HepG2 (cell line): ENCODE data around the gene DIPK1B. TPM values are rescaled to one million over a fixed set of nuclear protein-coding genes. Genes with fewer than 3 reads are reported as not detected.

ENCODE experiments used
- ATAC-seq: fragments of 200-7000 bp; cut with Tn5 transposase; 3 replicates; pipeline ENCODE4 v1.9.1; 2020; ENCODE audit warnings: mild to moderate bottlenecking, moderate library complexity
- BruUV-seq: library from RNA; stranded (reverse); fragments of 400-500 nt; replicated peaks from 2 replicates; lab custom pipeline; 2021; lab: Mats Ljungman, UMichigan
- CTCF ChIA-PET: fragments of 300-600 bp; formaldehyde crosslinking; extraction: SDS; loops from one replicate; lab custom pipeline; 2021; ENCODE audit warnings: low total read pairs, inconsistent platforms, low intra/inter-chr PET ratio; lab: Yijun Ruan, JAX
- POLR2A ChIA-PET: fragments of 350-600 bp; sonication (Branson Sonifier 250); formaldehyde crosslinking; loops from one replicate; lab custom pipeline; 2020; ENCODE audit warnings: antibody characterized with exemption, inconsistent platforms; lab: Yijun Ruan, JAX
- DNase-seq: peaks from one replicate; pipeline ENCODE4 v3.0.0-alpha.2; 2015; ENCODE audit warnings: low spot score
- FAIRE-seq: peaks from 3 replicates; lab custom pipeline; 2011; peaks lifted over from hg19 to GRCh38; lab: Jason Lieb, UNC
- H2AFZ ChIP-seq: one replicate; pipeline ENCODE4 v1.6.1; 2011; ENCODE audit warnings: low read length, inconsistent platforms
- H3K27ac ChIP-seq: fragments of 300-600 bp; 3 replicates; pipeline ENCODE4 v1.8.0; 2011; ENCODE audit warnings: mixed run types, mild to moderate bottlenecking, mixed read lengths, low read length, inconsistent platforms; ENCODE audit not compliant: insufficient read depth; ENCODE audit errors: extremely low read length
- H3K27me3 ChIP-seq, 2 experiments: fragments of 200-600 bp in 1 of 2; 2 replicates in 1 of 2; 3 replicates in 1 of 2; pipeline versions ENCODE4 v1.6.0 to v1.8.0; 2011; ENCODE audit warnings: low read length in 2 of 2, mild to moderate bottlenecking in 2 of 2, moderate library complexity in 2 of 2, inconsistent platforms in 1 of 2; ENCODE audit not compliant: insufficient read depth in 2 of 2, control insufficient read depth in 1 of 2
- H3K36me3 ChIP-seq, 2 experiments: fragments of 200-600 bp in 1 of 2; replicated peaks in 1 of 2; 2 replicates in 1 of 2; 3 replicates in 1 of 2; pipeline versions ENCODE4 v1.5.1 to v1.8.0; 2011; ENCODE audit warnings: low read length in 2 of 2, inconsistent platforms in 1 of 2; ENCODE audit not compliant: insufficient read depth in 2 of 2, control insufficient read depth in 1 of 2
- H3K4me1 ChIP-seq: 2 replicates; pipeline ENCODE4 v1.5.1; 2012; ENCODE audit warnings: low read length, inconsistent platforms; ENCODE audit not compliant: insufficient read depth
- H3K4me2 ChIP-seq: 2 replicates; pipeline ENCODE4 v1.6.0; 2011; ENCODE audit warnings: low read depth, low read length, inconsistent platforms
- H3K4me3 ChIP-seq, 3 experiments: fragments of 200-600 bp in 1 of 3; sonication (generic), shearing (Covaris generic) in 1 of 3; replicated peaks in 1 of 3; 2 replicates each; pipeline ENCODE4 v1.5.1; 2011 to 2016; ENCODE audit warnings: low read length in 3 of 3, inconsistent platforms in 2 of 3, low read depth in 2 of 3, mild to moderate bottlenecking in 2 of 3, control low read depth in 1 of 3, mixed read lengths in 1 of 3; ENCODE audit not compliant: insufficient read depth in 1 of 3
- H3K79me2 ChIP-seq: one replicate; pipeline ENCODE4 v1.6.1; 2011; ENCODE audit warnings: low read length, inconsistent platforms; ENCODE audit not compliant: insufficient read depth
- H3K9ac ChIP-seq: 2 replicates; pipeline ENCODE4 v1.6.0; 2011; ENCODE audit warnings: mild to moderate bottlenecking, low read depth, low read length, inconsistent platforms; ENCODE audit not compliant: insufficient read depth
- H3K9me3 ChIP-seq: 2 replicates; pipeline ENCODE4 v1.5.1; 2012; ENCODE audit warnings: mild to moderate bottlenecking, low read length
- H4K20me1 ChIP-seq: 2 replicates; pipeline ENCODE4 v1.6.0; 2011; ENCODE audit warnings: inconsistent platforms, mild to moderate bottlenecking, low read length, moderate library complexity; ENCODE audit not compliant: insufficient read depth
- AGO1 ChIP-seq: fragments of 200-400 bp; formaldehyde crosslinking; IDR thresholded peaks from 2 replicates; pipeline ENCODE4 v1.6.1; 2017; ENCODE audit warnings: mild to moderate bottlenecking, low read depth, low read length, moderate library complexity; ENCODE audit not compliant: poor library complexity, severe bottlenecking
- CBX2 ChIP-seq, 2 experiments: fragments of 200-600 bp in 1 of 2; sonication (generic); formaldehyde crosslinking in 1 of 2; IDR thresholded peaks; 2 replicates each; pipeline versions ENCODE4 v1.7.0 to v1.8.1; 2018 to 2022; ENCODE audit warnings: low read depth in 2 of 2, low read length in 1 of 2, mild to moderate bottlenecking in 1 of 2, missing genetic modification reagents in 1 of 2
- KDM5B ChIP-seq: sonication (generic); formaldehyde crosslinking; IDR thresholded peaks from 2 replicates; pipeline ENCODE4 v1.4.0; 2020; ENCODE audit warnings: missing genetic modification reagents, mild to moderate bottlenecking, borderline replicate concordance
- MEF2D ChIP-seq: sonication (generic); formaldehyde crosslinking; IDR thresholded peaks from 2 replicates; pipeline ENCODE4 v1.5.1; 2020; ENCODE audit warnings: mild to moderate bottlenecking, missing genetic modification reagents
- NR1H2 ChIP-seq: sonication (generic); formaldehyde crosslinking; IDR thresholded peaks from 2 replicates; pipeline ENCODE4 v1.8.1; 2022; ENCODE audit warnings: low read depth, missing genetic modification reagents, borderline replicate concordance
- PRPF4 ChIP-seq: fragments of 200-400 bp; formaldehyde crosslinking; IDR thresholded peaks from 2 replicates; pipeline ENCODE4 v1.6.1; 2016; ENCODE audit warnings: low read length, low read depth; ENCODE audit not compliant: poor library complexity, severe bottlenecking
- RNF2 ChIP-seq: fragments of 450-650 bp; conservative IDR thresholded peaks from 2 replicates; pipeline ENCODE4 v1.6.1; 2016; ENCODE audit warnings: low read depth
- TARDBP ChIP-seq: sonication (generic); formaldehyde crosslinking; IDR thresholded peaks from 2 replicates; pipeline ENCODE4 v1.8.0; 2022; ENCODE audit warnings: mild to moderate bottlenecking, missing genetic modification reagents
- ZNF333 ChIP-seq: sonication (generic); formaldehyde crosslinking; IDR thresholded peaks from 2 replicates; pipeline ENCODE4 v1.4.0; 2020; ENCODE audit warnings: mild to moderate bottlenecking, missing genetic modification reagents, borderline replicate concordance
- ZNF446 ChIP-seq: sonication (generic); formaldehyde crosslinking; IDR thresholded peaks from 2 replicates; pipeline ENCODE4 v1.5.0; 2020; ENCODE audit warnings: mild to moderate bottlenecking, missing genetic modification reagents
- ZNF557 ChIP-seq: sonication (generic); formaldehyde crosslinking; IDR thresholded peaks from 2 replicates; pipeline ENCODE4 v1.4.0; 2020; ENCODE audit warnings: missing genetic modification reagents
- ZNF737 ChIP-seq: sonication (generic); formaldehyde crosslinking; IDR thresholded peaks from 2 replicates; pipeline ENCODE4 v1.5.0; 2020; ENCODE audit warnings: missing genetic modification reagents, mild to moderate bottlenecking, borderline replicate concordance
- WGBS: methylation state at CpG from one replicate; pipeline ENCODE4 v1.1.6; 2017; ENCODE audit warnings: low lambda C conversion rate; 5-methylcytosine and 5-hydroxymethylcytosine counted together
- in situ Hi-C: cut with HindIII; loops from 2 replicates; pipeline ENCODE4 v1.10.0; 2017; ENCODE audit warnings: low pct_unique_long_range_greater_than_20kb; ENCODE audit not compliant: extremely low pct_ligation_motif_present
- intact Hi-C: fragments of 100-400 bp; cut with micrococcal nuclease; formaldehyde crosslinking; loops from one replicate; pipeline ENCODE4 v1.10.0; 2022; ENCODE audit not compliant: unreplicated experiment
- polyA plus RNA-seq, 8 experiments: library from polyadenylated mRNA; depleted of rRNA in 3 of 8; stranded (reverse) in 7 of 8; unstranded in 1 of 8; fragments of >200 nt; fragmentation: Illumina TruSeq in 4 of 8; extraction: Trizol in 4 of 8; gene quantifications; 2 replicates each; pipeline versions ENCODE4 v1.2.1 to v1.2.3, GENCODE V29; 2011 to 2016; ENCODE audit warnings: low read depth in 4 of 8, missing spikeins in 1 of 8, mixed read lengths in 1 of 8; ENCODE audit not compliant: insufficient read depth in 1 of 8
- total RNA-seq, 5 experiments: library from RNA; depleted of rRNA; stranded (reverse); fragments of >200 nt; fragmentation: Illumina TruSeq; extraction: Trizol; gene quantifications; 2 replicates each; pipeline ENCODE4 v1.2.3, GENCODE V29; 2016; ENCODE audit warnings: low read depth in 1 of 5

DIPK1B gene
- total and polyA plus RNA-seq, 2 of the 13 experiments (the other 11 are each of a cell fraction or from before 2014, with no cell fraction given), result 0.18 to 3.9 TPM

- TF ChIP-seq PRPF4 (no peak), AGO1 (no peak), TARDBP (CRISPR knock-in tag) (no peak), ZNF333 (CRISPR knock-in tag) (no peak), KDM5B (CRISPR knock-in tag) (no peak), ZNF446 (CRISPR knock-in tag) (no peak), RNF2 (no peak)
- TF ChIP-seq, all 625 proteins: peak for 0
Measured at GRCh38 chr9:136733611-136734010, 21.2 kb downstream of the DIPK1B start (continued).

GRCh38 chr9:136734837-136735496 lies 22.6 kb downstream of the DIPK1B start:
- intact Hi-C loops (no loop called here), in situ Hi-C loops (no loop called here)
- no peak overlapping the region for H2AFZ ChIP-seq
- BruUV-seq, result no TSS peak
- DNase-seq, result no peak
- no peak overlapping the region for H3K9ac ChIP-seq
- H3K79me2 ChIP-seq, result peaks cover 2% of the 10 kb centered on the region
- CTCF ChIA-PET, result no interaction called here
- no peak overlapping the region for H3K27ac ChIP-seq
- H3K4me3 ChIP-seq, result no peak overlapping the region
- peaks cover 12% of the 10 kb centered on the region for H3K4me1 ChIP-seq
- H3K4me2 ChIP-seq, result no peak overlapping the region
- H4K20me1 ChIP-seq, result no peaks in the 10 kb centered on the region; the same call in 1 of the 2 replicates
- no peaks in the 10 kb centered on the region for H3K9me3 ChIP-seq
- POLR2A ChIA-PET, result no interaction called here
- no peak for FAIRE-seq
- H3K27me3 ChIP-seq, result peaks cover 3 to 41% of the 10 kb centered on the region in 2 experiments; a peak in 4 of 5 replicates
- ATAC-seq, result no peak
- H3K36me3 ChIP-seq, result no peaks in the 10 kb centered on the region
- TF ChIP-seq ZNF557 (CRISPR knock-in tag), result no peak
- no peak for TF ChIP-seq ZNF737 (CRISPR knock-in tag)
- no peak for TF ChIP-seq MEF2D (CRISPR knock-in tag)
- TF ChIP-seq NR1H2, result no peak
- TF ChIP-seq CBX2 (IDR thresholded peaks at IDR 0.05; ENCODE audit: low read depth, low read length), result no peak
- TF ChIP-seq CBX2 (CRISPR knock-in tag; IDR thresholded peaks at IDR 0.05; ENCODE audit: low read depth), result no peak
- 35% methylated on average over 12 of the region's 12 CpGs for WGBS
